Measurements from ENCODE around the gene ZNF785. TPM values are rescaled to one million over a fixed set of nuclear protein-coding genes. Genes with fewer than 3 reads are reported as not detected.
"Not testable (repeated sequence)": the region's sequence is repeated elsewhere in the genome, so short reads cannot be mapped to it uniquely, and the experiment has no call there.

The ZNF785 gene
- total RNA-seq, 2 donors from 2014 or later: 14.9 to 17.8 TPM

- DNase-seq (no peak), ATAC-seq (no peak)
- intact Hi-C loops (cut with DNase I, micrococcal nuclease): loop anchor here in 1 of 2 donors (10.0 kb wide), 1 partner anchor 180 kb away; no protein-coding TSS in a partner anchor
These were observed 19.7 kb upstream of the ZNF785 start for GRCh38 chr16:30605158-30605557.

GRCh38 chr16:30604316-30604947, 18.9 kb upstream of the ZNF785 start:
- DNase-seq: no peak
- ATAC-seq: no peak
- intact Hi-C loops (cut with DNase I, micrococcal nuclease): loop anchor here in 1 of 2 donors (10.0 kb wide), 1 partner anchor 180 kb away; no protein-coding TSS in a partner anchor

GRCh38 chr16:30603945-30604315, 18.4 kb upstream of the ZNF785 start:
- no peak for ATAC-seq
- intact Hi-C loops (cut with DNase I, micrococcal nuclease): loop anchor here in 1 of 2 donors (10.0 kb wide), 1 partner anchor 179 kb away; no protein-coding TSS in a partner anchor
- DNase-seq: no peak

GRCh38 chr16:30602616-30603277, 17.2 kb upstream of the ZNF785 start:
- intact Hi-C loops (cut with DNase I, micrococcal nuclease): loop anchor here in 1 of 2 donors (10.0 kb wide), 1 partner anchor 178 kb away; no protein-coding TSS in a partner anchor
- DNase-seq (no peak), ATAC-seq (no peak)

GRCh38 chr16:30601966-30602365, 16.5 kb upstream of the ZNF785 start:
- no peak for DNase-seq
- intact Hi-C loops (cut with DNase I, micrococcal nuclease): loop anchor here in 1 of 2 donors (10.0 kb wide), 1 partner anchor 177 kb away; no protein-coding TSS in a partner anchor
- ATAC-seq: no peak

GRCh38 chr16:30600929-30601328, 15.4 kb upstream of the ZNF785 start:
- no peak for ATAC-seq
- intact Hi-C loops (cut with DNase I, micrococcal nuclease): loop anchor here in 1 of 2 donors (10.0 kb wide), 1 partner anchor 176 kb away; no protein-coding TSS in a partner anchor

GRCh38 chr16:30600215-30600614, 14.7 kb upstream of the ZNF785 start:
- no peak for ATAC-seq
- no peak for DNase-seq
- intact Hi-C loops (cut with DNase I, micrococcal nuclease): loop anchor here in 1 of 2 donors (10.0 kb wide), 1 partner anchor 175 kb away; no protein-coding TSS in a partner anchor

More at GRCh38 chr16:30600929-30601328, 15.4 kb upstream of the ZNF785 start:
- no peak for DNase-seq

- DNase-seq (no peak), ATAC-seq (no peak)
- intact Hi-C loops (cut with DNase I, micrococcal nuclease): no loop called here
These were observed 7.4 kb upstream of the ZNF785 start for GRCh38 chr16:30592871-30593270.

GRCh38 chr16:30590869-30591268, 5.4 kb upstream of the ZNF785 start:
- not testable (repeated sequence) for ATAC-seq, DNase-seq

GRCh38 chr16:30589582-30589981, 4.1 kb upstream of the ZNF785 start:
- ATAC-seq; intact Hi-C loops (cut with DNase I, micrococcal nuclease); DNase-seq: not testable (repeated sequence)

More at GRCh38 chr16:30590869-30591268, 5.4 kb upstream of the ZNF785 start:
- intact Hi-C loops (cut with DNase I, micrococcal nuclease): not testable (repeated sequence)

GRCh38 chr16:30588651-30589050, 3.2 kb upstream of the ZNF785 start:
- ATAC-seq: no peak
- DNase-seq: no peak
- intact Hi-C loops (cut with DNase I, micrococcal nuclease): no loop called here

GRCh38 chr16:30585022-30585399, 486 bp downstream of the ZNF785 start:
- DNase-seq: no peak
- peak; percentile 15 for ATAC-seq

GRCh38 chr16:30582611-30583340, 2.7 kb downstream of the ZNF785 start:
- ATAC-seq (no peak), DNase-seq (no peak)
- intact Hi-C loops (cut with DNase I, micrococcal nuclease): no loop called here

More at GRCh38 chr16:30585022-30585399, 486 bp downstream of the ZNF785 start:
- intact Hi-C loops (cut with DNase I, micrococcal nuclease): no loop called here

- ATAC-seq (no peak), DNase-seq (no peak)
- intact Hi-C loops (cut with DNase I, micrococcal nuclease): no loop called here
These were observed 4.0 kb downstream of the ZNF785 start for GRCh38 chr16:30581457-30581856.

- no peak for DNase-seq
- intact Hi-C loops (cut with DNase I, micrococcal nuclease): no loop called here
- no peak for ATAC-seq
These were observed 10.8 kb downstream of the ZNF785 start for GRCh38 chr16:30574678-30575077.

- ATAC-seq: peak; percentile 83
- intact Hi-C loops (cut with DNase I, micrococcal nuclease): no loop called here
These were observed 13.8 kb downstream of the ZNF785 start, which contains the start of gene ZNF688 for GRCh38 chr16:30571445-30572322. Gene ZNF688 (minus strand): TSS chr16:30571714. CDS start chr16:30571629, 85 bp downstream.

GRCh38 chr16:30570636-30571444, 14.7 kb downstream of the ZNF785 start:
- DNase-seq: peak in 1 of 2 donors; percentile 50
- ATAC-seq: peak; percentile 16
- intact Hi-C loops (cut with DNase I, micrococcal nuclease): no loop called here

More at GRCh38 chr16:30571445-30572322, 13.8 kb downstream of the ZNF785 start, which contains the start of gene ZNF688:
- DNase-seq: peak; percentile 94 to 97
